ENCODE measurements around the gene ZBTB42. TPM values are rescaled to one million over a fixed set of nuclear protein-coding genes. Genes with fewer than 3 reads are reported as not detected.

Gene ZBTB42
- total RNA-seq, 1 experiment from 2014 or later: 9.2 TPM

GRCh38 chr14:104782086-104782807 lies 18.7 kb upstream of the ZBTB42 start:
- DNase-seq (no peak), ATAC-seq (no peak)
- TF ChIP-seq, protein P1, sequence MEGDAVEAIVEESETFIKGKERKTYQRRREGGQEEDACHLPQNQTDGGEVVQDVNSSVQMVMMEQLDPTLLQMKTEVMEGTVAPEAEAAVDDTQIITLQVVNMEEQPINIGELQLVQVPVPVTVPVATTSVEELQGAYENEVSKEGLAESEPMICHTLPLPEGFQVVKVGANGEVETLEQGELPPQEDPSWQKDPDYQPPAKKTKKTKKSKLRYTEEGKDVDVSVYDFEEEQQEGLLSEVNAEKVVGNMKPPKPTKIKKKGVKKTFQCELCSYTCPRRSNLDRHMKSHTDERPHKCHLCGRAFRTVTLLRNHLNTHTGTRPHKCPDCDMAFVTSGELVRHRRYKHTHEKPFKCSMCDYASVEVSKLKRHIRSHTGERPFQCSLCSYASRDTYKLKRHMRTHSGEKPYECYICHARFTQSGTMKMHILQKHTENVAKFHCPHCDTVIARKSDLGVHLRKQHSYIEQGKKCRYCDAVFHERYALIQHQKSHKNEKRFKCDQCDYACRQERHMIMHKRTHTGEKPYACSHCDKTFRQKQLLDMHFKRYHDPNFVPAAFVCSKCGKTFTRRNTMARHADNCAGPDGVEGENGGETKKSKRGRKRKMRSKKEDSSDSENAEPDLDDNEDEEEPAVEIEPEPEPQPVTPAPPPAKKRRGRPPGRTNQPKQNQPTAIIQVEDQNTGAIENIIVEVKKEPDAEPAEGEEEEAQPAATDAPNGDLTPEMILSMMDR (conservative IDR thresholded peaks at IDR 0.05; ENCODE audit: low read depth, low read length): no peak
- TF ChIP-seq EZH2 (IDR thresholded peaks at IDR 0.05; ENCODE audit: low read length, unreplicated experiment) (no peak), EZH2phosphoT487 (IDR thresholded peaks at IDR 0.05; ENCODE audit: borderline replicate concordance, low read length) (no peak)
- no peak overlapping the region for H3K4me3 ChIP-seq (ENCODE audit: low read length)
- no peak overlapping the region for H3K9ac ChIP-seq (ENCODE audit: low read length)
- H3K27me3 ChIP-seq (ENCODE audit: low read length): no peaks in the 10 kb centered on the region
- H3K27ac ChIP-seq (ENCODE audit: low read length): no peak overlapping the region
- no TSS peak for BruUV-seq (replicated peaks)
- CTCF ChIA-PET: no interaction called here
- H3K9me3 ChIP-seq (ENCODE audit: low read length): no peaks in the 10 kb centered on the region
- no peaks in the 10 kb centered on the region for H3K79me2 ChIP-seq (ENCODE audit: low read length)
- POLR2A ChIA-PET (ENCODE audit: unreplicated experiment): no interaction called here
- intact Hi-C loops (cut with micrococcal nuclease): no loop called here
- no peak overlapping the region for H2AFZ ChIP-seq (ENCODE audit: low read length)
- H3K4me2 ChIP-seq (ENCODE audit: low read length): no peak overlapping the region
- H3K9me2 ChIP-seq (replicated peaks; ENCODE audit: low read length): no peaks in the 10 kb centered on the region
- no peaks in the 10 kb centered on the region for H3F3A ChIP-seq (ENCODE audit: low read length, unreplicated experiment)
- H3K36me3 ChIP-seq (ENCODE audit: low read depth, low read length): no peaks in the 10 kb centered on the region
- no peaks in the 10 kb centered on the region for H3K4me1 ChIP-seq (ENCODE audit: insufficient read depth, low read length)
- no peaks in the 10 kb centered on the region for H4K20me1 ChIP-seq (ENCODE audit: low read length)

DNA sequence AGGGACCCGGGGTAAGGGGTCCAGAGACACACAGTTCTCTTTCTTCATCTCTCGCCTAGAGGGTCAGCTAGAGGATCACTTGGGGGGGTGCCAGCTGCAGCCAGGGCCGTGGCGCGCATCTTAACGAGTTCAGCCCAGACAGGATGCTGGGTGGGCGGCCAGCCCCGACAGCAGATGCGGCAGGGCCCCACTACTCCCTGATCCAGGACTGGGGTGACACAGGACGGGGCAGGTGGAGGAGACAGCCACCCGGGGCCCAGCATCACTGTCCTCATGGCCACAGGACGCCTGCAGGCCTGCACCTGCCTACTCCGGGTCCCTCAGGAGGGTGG lies 18.1 kb upstream of the ZBTB42 start:
- H2AFZ ChIP-seq (ENCODE audit: low read length): no peak overlapping the region
- TF ChIP-seq EZH2 (IDR thresholded peaks at IDR 0.05; ENCODE audit: low read length, unreplicated experiment) (no peak), EZH2phosphoT487 (IDR thresholded peaks at IDR 0.05; ENCODE audit: borderline replicate concordance, low read length) (no peak)
- TF ChIP-seq, protein P1 (conservative IDR thresholded peaks at IDR 0.05; ENCODE audit: low read depth, low read length): no peak
- no peaks in the 10 kb centered on the region for H3K4me1 ChIP-seq (ENCODE audit: insufficient read depth, low read length)
- H3K36me3 ChIP-seq (ENCODE audit: low read depth, low read length): no peaks in the 10 kb centered on the region
- ATAC-seq: no peak
- no peak for DNase-seq
- peaks cover 3% of the 10 kb centered on the region; the same call in 1 of the 2 replicates for H3K79me2 ChIP-seq (ENCODE audit: low read length)
- H3K9ac ChIP-seq (ENCODE audit: low read length): no peak overlapping the region
- ChIA-PET CTCF (no interaction called here), POLR2A (ENCODE audit: unreplicated experiment) (no interaction called here)
- intact Hi-C loops (cut with micrococcal nuclease): no loop called here
- BruUV-seq (replicated peaks): no TSS peak
- H3K9me2 ChIP-seq (replicated peaks; ENCODE audit: low read length): no peaks in the 10 kb centered on the region
- no peaks in the 10 kb centered on the region for H3F3A ChIP-seq (ENCODE audit: low read length, unreplicated experiment)
- no peaks in the 10 kb centered on the region for H3K9me3 ChIP-seq (ENCODE audit: low read length)
- H3K27me3 ChIP-seq (ENCODE audit: low read length): no peaks in the 10 kb centered on the region
- no peak overlapping the region for H3K27ac ChIP-seq (ENCODE audit: low read length)
- H4K20me1 ChIP-seq (ENCODE audit: low read length): no peaks in the 10 kb centered on the region
- H3K4me2 ChIP-seq (ENCODE audit: low read length): no peak overlapping the region
- no peak overlapping the region for H3K4me3 ChIP-seq (ENCODE audit: low read length)

- POLR2A ChIA-PET (ENCODE audit: unreplicated experiment): no interaction called here
Observed at GRCh38 chr14:104783484-104784217, 17.2 kb upstream of the ZBTB42 start.

More at GRCh38 chr14:104783484-104784217, 17.2 kb upstream of the ZBTB42 start:
- Histone ChIP-seq H3K4me2 (ENCODE audit: low read length) (no peak overlapping the region), H3K27ac (ENCODE audit: low read length) (no peak overlapping the region), H3K4me1 (ENCODE audit: insufficient read depth, low read length) (no peaks in the 10 kb centered on the region), H4K20me1 (ENCODE audit: low read length) (no peaks in the 10 kb centered on the region), H3K9me2 (replicated peaks; ENCODE audit: low read length) (no peaks in the 10 kb centered on the region), H3K9me3 (ENCODE audit: low read length) (no peaks in the 10 kb centered on the region), H2AFZ (ENCODE audit: low read length) (no peak overlapping the region), H3K79me2 (ENCODE audit: low read length) (peaks cover 12% of the 10 kb centered on the region), H3K36me3 (ENCODE audit: low read depth, low read length) (no peaks in the 10 kb centered on the region), H3K4me3 (ENCODE audit: low read length) (no peak overlapping the region), H3K27me3 (ENCODE audit: low read length) (no peaks in the 10 kb centered on the region), H3K9ac (ENCODE audit: low read length) (no peak overlapping the region), H3F3A (ENCODE audit: low read length, unreplicated experiment) (no peaks in the 10 kb centered on the region)
- ATAC-seq (no peak), DNase-seq (no peak)
- CTCF ChIA-PET: no interaction called here
- intact Hi-C loops (cut with micrococcal nuclease): no loop called here
- no peak for TF ChIP-seq EZH2 (IDR thresholded peaks at IDR 0.05; ENCODE audit: low read length, unreplicated experiment)
- TF ChIP-seq EZH2phosphoT487 (IDR thresholded peaks at IDR 0.05; ENCODE audit: borderline replicate concordance, low read length): no peak
- no TSS peak for BruUV-seq (replicated peaks)

Data from PC-3 (cell line).